Measurements from ENCODE around the gene HDAC7.

GRCh38 chr12:47739979-47740378 lies 79.7 kb downstream of the HDAC7 start:
- TF ChIP-seq GATA3 (IDR thresholded peaks at IDR 0.05; ENCODE audit: low read depth, low read length) (no peak), GATA2 (IDR thresholded peaks at IDR 0.05; ENCODE audit: low read depth, low read length) (no peak)
